Panc1 (cell line): ENCODE results near the gene HACD2. TPM values are rescaled to one million over a fixed set of nuclear protein-coding genes. Genes with fewer than 3 reads are reported as not detected.

Experiments used
- ATAC-seq: fragments of 200-7000 bp; cut with Tn5 transposase; 2 replicates; pipeline ENCODE4 v1.9.1; 2020; ENCODE audit warnings: mild to moderate bottlenecking, moderate library complexity
- BruUV-seq: library from RNA; stranded (reverse); fragments of 400-500 nt; replicated peaks from 2 replicates; lab custom pipeline; 2021; lab: Mats Ljungman, UMichigan
- CTCF ChIA-PET: fragments of 300-600 bp; sonication (Branson Sonifier 250); formaldehyde crosslinking; loops from one replicate; lab custom pipeline; 2022; ENCODE audit warnings: antibody characterized with exemption; lab: Charles Lee
- POLR2A ChIA-PET: fragments of 300-600 bp; sonication (Branson Sonifier 250); formaldehyde crosslinking; loops from one replicate; lab custom pipeline; 2022; ENCODE audit warnings: antibody characterized with exemption; lab: Charles Lee
- DNase-seq: peaks from one replicate; pipeline ENCODE4 v3.0.0-alpha.2; 2010; ENCODE audit warnings: low read depth, low spot score
- H3K27ac ChIP-seq: 2 replicates; pipeline ENCODE4 v1.5.1; 2011; ENCODE audit warnings: mild to moderate bottlenecking, low read length, inconsistent platforms
- H3K27me3 ChIP-seq: fragments of 200-500 bp; sonication (Bioruptor generic); 2 replicates; pipeline ENCODE4 v1.6.0; 2014; ENCODE audit warnings: low read length, inconsistent platforms; ENCODE audit not compliant: control insufficient read depth, insufficient read depth
- H3K36me3 ChIP-seq: fragments of 200-500 bp; sonication (Bioruptor generic); 2 replicates; pipeline ENCODE4 v1.5.1; 2014; ENCODE audit warnings: inconsistent platforms, mild to moderate bottlenecking, low read length, moderate library complexity; ENCODE audit not compliant: control insufficient read depth, insufficient read depth
- H3K4me1 ChIP-seq: 2 replicates; pipeline ENCODE4 v1.5.1; 2011; ENCODE audit warnings: inconsistent platforms, mild to moderate bottlenecking, low read length, moderate library complexity; ENCODE audit not compliant: control insufficient read depth, insufficient read depth
- H3K4me3 ChIP-seq, 2 experiments: 2 replicates each; pipeline ENCODE4 v1.5.1; 2011 to 2012; ENCODE audit warnings: low read depth in 2 of 2, low read length in 2 of 2, mild to moderate bottlenecking in 2 of 2, inconsistent platforms in 1 of 2, moderate library complexity in 1 of 2
- H3K9me3 ChIP-seq: fragments of 200-500 bp; sonication (Bioruptor generic); 2 replicates; pipeline ENCODE4 v1.5.1; 2014; ENCODE audit warnings: low read depth, mild to moderate bottlenecking, inconsistent platforms, low read length, moderate library complexity; ENCODE audit not compliant: control insufficient read depth, insufficient read depth
- POLR2AphosphoS5 ChIP-seq: IDR thresholded peaks from 2 replicates; pipeline ENCODE4 v1.6.1; 2012; ENCODE audit warnings: mild to moderate bottlenecking, low read depth, low read length, moderate library complexity
- SIN3A ChIP-seq: IDR thresholded peaks from 2 replicates; pipeline ENCODE4 v1.6.1; 2012; ENCODE audit warnings: low read depth, mild to moderate bottlenecking, low read length, moderate library complexity, borderline replicate concordance; ENCODE audit not compliant: insufficient read depth
- TCF7L2 ChIP-seq: IDR thresholded peaks from 2 replicates; pipeline ENCODE4 v1.6.1; 2011; ENCODE audit warnings: mild to moderate bottlenecking, low read depth, low read length, inconsistent platforms
- in situ Hi-C: cut with HindIII; loops from 2 replicates; pipeline ENCODE4 v1.10.0; 2016; ENCODE audit warnings: low sequenced_read_pairs, low pct_unique_long_range_greater_than_20kb
- intact Hi-C: fragments of 100-400 bp; cut with micrococcal nuclease; formaldehyde crosslinking; loops from one replicate; pipeline ENCODE4 v1.10.0; 2022; ENCODE audit not compliant: unreplicated experiment
- total RNA-seq: library from RNA; stranded (reverse); gene quantifications from one replicate; pipeline ENCODE4 v1.2.1, GENCODE V29; 2021; ENCODE audit not compliant: unreplicated experiment
- TF ChIP-seq, protein P1 (sequence below): fragments of 450-650 bp; IDR thresholded peaks from 2 replicates; pipeline ENCODE4 v1.5.1; 2017; ENCODE audit warnings: mild to moderate bottlenecking
- TF ChIP-seq, protein P2 (sequence below), 2 experiments: IDR thresholded peaks; 2 replicates each; pipeline ENCODE4 v1.6.1; 2011 to 2012; ENCODE audit warnings: low read depth in 2 of 2, control low read depth in 1 of 2, low read length in 1 of 2, mild to moderate bottlenecking in 1 of 2, moderate library complexity in 1 of 2; ENCODE audit not compliant: insufficient read depth in 1 of 2

HACD2 gene
- total RNA-seq, 1 experiment from 2014 or later, result 58.6 TPM

DNA sequence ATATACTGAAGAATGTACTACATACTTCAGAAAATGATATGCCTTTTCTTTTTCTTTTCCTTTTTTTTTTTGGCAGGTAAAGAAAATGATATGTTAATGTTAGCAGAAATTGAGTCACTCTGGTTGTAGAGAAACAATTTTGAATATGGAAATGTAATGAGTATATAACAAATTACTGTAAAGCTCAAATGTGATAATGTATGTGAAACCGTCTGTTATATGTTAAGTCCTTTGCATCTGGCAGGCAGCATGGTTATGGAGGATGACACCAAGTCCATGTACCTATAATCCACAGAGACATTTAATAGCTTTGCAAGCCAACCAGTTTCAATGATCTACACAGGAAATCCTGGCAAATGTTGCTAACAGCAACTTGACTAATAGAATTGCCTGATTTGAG lies 58.4 kb downstream of the HACD2 start:
- no TSS peak for BruUV-seq
- peaks cover 10% of the 10 kb centered on the region for H3K36me3 ChIP-seq
- intact Hi-C loops, result no loop called here

DNA sequence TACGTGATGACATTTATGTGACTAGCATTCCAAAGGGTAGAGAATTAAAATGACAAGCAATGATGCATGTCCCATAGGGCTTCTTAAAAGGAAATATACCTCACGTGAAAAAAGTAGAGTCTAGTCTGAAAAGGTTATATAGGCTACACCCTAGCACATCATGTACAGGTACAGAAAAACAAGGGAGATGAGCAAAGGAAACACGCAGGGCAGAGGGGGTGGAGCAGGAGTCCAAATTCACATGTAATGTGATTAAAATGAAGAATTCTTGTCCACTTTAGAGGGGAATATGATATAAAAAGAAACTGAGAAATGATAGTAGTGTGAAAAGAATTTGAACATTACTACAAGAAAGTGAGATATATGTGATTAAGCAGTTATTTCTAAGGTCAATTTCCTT lies 59.4 kb downstream of the HACD2 start:
- DNase-seq (no peak), ATAC-seq (no peak)
- ChIA-PET CTCF (no interaction called here), POLR2A (no interaction called here)
- no peaks in the 10 kb centered on the region for H3K4me1 ChIP-seq
- no peak overlapping the region for H3K27ac ChIP-seq
- intact Hi-C loops (no loop called here), in situ Hi-C loops (no loop called here)
- TF ChIP-seq, protein P1, sequence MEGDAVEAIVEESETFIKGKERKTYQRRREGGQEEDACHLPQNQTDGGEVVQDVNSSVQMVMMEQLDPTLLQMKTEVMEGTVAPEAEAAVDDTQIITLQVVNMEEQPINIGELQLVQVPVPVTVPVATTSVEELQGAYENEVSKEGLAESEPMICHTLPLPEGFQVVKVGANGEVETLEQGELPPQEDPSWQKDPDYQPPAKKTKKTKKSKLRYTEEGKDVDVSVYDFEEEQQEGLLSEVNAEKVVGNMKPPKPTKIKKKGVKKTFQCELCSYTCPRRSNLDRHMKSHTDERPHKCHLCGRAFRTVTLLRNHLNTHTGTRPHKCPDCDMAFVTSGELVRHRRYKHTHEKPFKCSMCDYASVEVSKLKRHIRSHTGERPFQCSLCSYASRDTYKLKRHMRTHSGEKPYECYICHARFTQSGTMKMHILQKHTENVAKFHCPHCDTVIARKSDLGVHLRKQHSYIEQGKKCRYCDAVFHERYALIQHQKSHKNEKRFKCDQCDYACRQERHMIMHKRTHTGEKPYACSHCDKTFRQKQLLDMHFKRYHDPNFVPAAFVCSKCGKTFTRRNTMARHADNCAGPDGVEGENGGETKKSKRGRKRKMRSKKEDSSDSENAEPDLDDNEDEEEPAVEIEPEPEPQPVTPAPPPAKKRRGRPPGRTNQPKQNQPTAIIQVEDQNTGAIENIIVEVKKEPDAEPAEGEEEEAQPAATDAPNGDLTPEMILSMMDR, result no peak
- TF ChIP-seq, protein P2, sequence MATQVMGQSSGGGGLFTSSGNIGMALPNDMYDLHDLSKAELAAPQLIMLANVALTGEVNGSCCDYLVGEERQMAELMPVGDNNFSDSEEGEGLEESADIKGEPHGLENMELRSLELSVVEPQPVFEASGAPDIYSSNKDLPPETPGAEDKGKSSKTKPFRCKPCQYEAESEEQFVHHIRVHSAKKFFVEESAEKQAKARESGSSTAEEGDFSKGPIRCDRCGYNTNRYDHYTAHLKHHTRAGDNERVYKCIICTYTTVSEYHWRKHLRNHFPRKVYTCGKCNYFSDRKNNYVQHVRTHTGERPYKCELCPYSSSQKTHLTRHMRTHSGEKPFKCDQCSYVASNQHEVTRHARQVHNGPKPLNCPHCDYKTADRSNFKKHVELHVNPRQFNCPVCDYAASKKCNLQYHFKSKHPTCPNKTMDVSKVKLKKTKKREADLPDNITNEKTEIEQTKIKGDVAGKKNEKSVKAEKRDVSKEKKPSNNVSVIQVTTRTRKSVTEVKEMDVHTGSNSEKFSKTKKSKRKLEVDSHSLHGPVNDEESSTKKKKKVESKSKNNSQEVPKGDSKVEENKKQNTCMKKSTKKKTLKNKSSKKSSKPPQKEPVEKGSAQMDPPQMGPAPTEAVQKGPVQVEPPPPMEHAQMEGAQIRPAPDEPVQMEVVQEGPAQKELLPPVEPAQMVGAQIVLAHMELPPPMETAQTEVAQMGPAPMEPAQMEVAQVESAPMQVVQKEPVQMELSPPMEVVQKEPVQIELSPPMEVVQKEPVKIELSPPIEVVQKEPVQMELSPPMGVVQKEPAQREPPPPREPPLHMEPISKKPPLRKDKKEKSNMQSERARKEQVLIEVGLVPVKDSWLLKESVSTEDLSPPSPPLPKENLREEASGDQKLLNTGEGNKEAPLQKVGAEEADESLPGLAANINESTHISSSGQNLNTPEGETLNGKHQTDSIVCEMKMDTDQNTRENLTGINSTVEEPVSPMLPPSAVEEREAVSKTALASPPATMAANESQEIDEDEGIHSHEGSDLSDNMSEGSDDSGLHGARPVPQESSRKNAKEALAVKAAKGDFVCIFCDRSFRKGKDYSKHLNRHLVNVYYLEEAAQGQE (IDR thresholded peaks at IDR 0.05; ENCODE audit: insufficient read depth in 1 of 2, low read depth in 2 of 2, low read length in 1 of 2), result no peak
- no peak for TF ChIP-seq POLR2AphosphoS5
- no peak for TF ChIP-seq TCF7L2
- no peak for TF ChIP-seq SIN3A
- no peaks in the 10 kb centered on the region for H3K27me3 ChIP-seq
- BruUV-seq, result no TSS peak
- H3K9me3 ChIP-seq, result no peaks in the 10 kb centered on the region
- H3K4me3 ChIP-seq, result no peak overlapping the region
- H3K36me3 ChIP-seq, result peaks cover 10% of the 10 kb centered on the region

More for the DNA sequence above, 58.4 kb downstream of the HACD2 start:
- no peak for TF ChIP-seq SIN3A
- TF ChIP-seq, protein P2 (IDR thresholded peaks at IDR 0.05; ENCODE audit: insufficient read depth in 1 of 2, low read depth in 2 of 2, low read length in 1 of 2), result no peak
- TF ChIP-seq, protein P1, result no peak
- no peak for TF ChIP-seq POLR2AphosphoS5
- TF ChIP-seq TCF7L2, result no peak
- ChIA-PET POLR2A (no interaction called here), CTCF (interaction anchor here (0.7 kb wide), 1 partner anchor 18 kb away, joined by 3 read pairs; no protein-coding TSS in a partner anchor)
- H3K4me1 ChIP-seq, result no peaks in the 10 kb centered on the region
- no peak overlapping the region for H3K4me3 ChIP-seq
- H3K27ac ChIP-seq, result no peak overlapping the region
- H3K27me3 ChIP-seq, result no peaks in the 10 kb centered on the region
- H3K9me3 ChIP-seq, result no peaks in the 10 kb centered on the region
- DNase-seq (no peak), ATAC-seq (no peak)
- in situ Hi-C loops, result no loop called here
